ENCODE data around the gene PPFIA4. TPM values are rescaled to one million over a fixed set of nuclear protein-coding genes. Genes with fewer than 3 reads are reported as not detected.
A peak's percentile ranks its signal among the peaks of the same experiment; 100 is the strongest.

Gene PPFIA4
- total and polyA plus RNA-seq, 9 of the 15 experiments (the other 6 are each of a cell fraction or from before 2014, with no cell fraction given): 0.07 to 12.0 (median 0.70) TPM

GRCh38 chr1:202981939-202982338, 44.4 kb upstream of the PPFIA4 start:
- WGBS (ENCODE audit: insufficient coverage, low coverage, missing lambda C conversion rate): 5% methylated on average over 2 of the region's 2 CpGs
- FAIRE-seq: peak; percentile 72
- H3K4me2 ChIP-seq (ENCODE audit: insufficient read depth, low read length): no peak overlapping the region
- CTCF ChIA-PET (ENCODE audit: low intra/inter-chr PET ratio): interaction anchor here (0.6 to 0.9 kb wide), 2 partner anchors 13 to 169 kb away, joined by 3 read pairs; no protein-coding TSS in a partner anchor
- peak overlapping the region; percentile 38 for H2AFZ ChIP-seq (ENCODE audit: low read depth, low read length)
- ATAC-seq: peak; percentile 87
- BruUV-seq (replicated peaks): no TSS peak
- H3K9ac ChIP-seq (ENCODE audit: insufficient read depth in 1 of 2, low read depth in 2 of 2, low read length in 2 of 2): no peak overlapping the region
- no peaks in the 10 kb centered on the region for H3K79me2 ChIP-seq (ENCODE audit: control insufficient read depth, insufficient read depth, low read length)
- H3K4me3 ChIP-seq: no peak overlapping the region
- H3K27me3 ChIP-seq (ENCODE audit: control insufficient read depth in 2 of 2, insufficient read depth in 2 of 2, low read length in 2 of 2): peaks cover 0 to 4% of the 10 kb centered on the region in 2 experiments; a peak in 1 of 5 replicates
- H3K4me1 ChIP-seq (replicated peaks in 1 of 2; ENCODE audit: control insufficient read depth in 2 of 2, insufficient read depth in 2 of 2, low read length in 2 of 2): peaks cover 0 to 7% of the 10 kb centered on the region in 2 experiments; a peak in 3 of 5 replicates
- in situ Hi-C loops (cut with MboI) (no loop called here), intact Hi-C loops (cut with micrococcal nuclease) (no loop called here)
- no peaks in the 10 kb centered on the region for H3K9me1 ChIP-seq (ENCODE audit: control insufficient read depth, insufficient read depth, low read length)
- no peaks in the 10 kb centered on the region for H4K20me1 ChIP-seq (replicated peaks; ENCODE audit: control insufficient read depth, insufficient read depth, low read length)
- POLR2A ChIA-PET: interaction anchor here (0.8 to 1.7 kb wide), 7 partner anchors 10 to 45 kb away, joined by 3 to 10 read pairs (median 5); no protein-coding TSS in a partner anchor
- no peaks in the 10 kb centered on the region for H3K36me3 ChIP-seq (ENCODE audit: control insufficient read depth, insufficient read depth, low read length)
- no peaks in the 10 kb centered on the region for H3K9me3 ChIP-seq (replicated peaks; ENCODE audit: control insufficient read depth, insufficient read depth, low read depth, low read length)
- peak in 2 of 4 experiments; percentile 7 to 61 for DNase-seq (ENCODE audit: extremely low read depth in 1 of 4, low spot score in 3 of 4)
- H3K27ac ChIP-seq (ENCODE audit: extremely low read depth, low read depth, low read length): peak overlapping the region; percentile 14; the same call in 1 of the 3 replicates
- TF ChIP-seq NR2C1 (IDR thresholded peaks at IDR 0.05) (no peak), NR2C1 (tag; IDR thresholded peaks at IDR 0.05) (no peak), NCOR1 (IDR thresholded peaks at IDR 0.05) (peak; percentile 84), TEAD4 (IDR thresholded peaks at IDR 0.05; ENCODE audit: low read length) (peak; percentile 71), TEAD4 (CRISPR knock-in tag; IDR thresholded peaks at IDR 0.05; ENCODE audit: borderline replicate concordance) (no peak), TCF3 (CRISPR knock-in tag; IDR thresholded peaks at IDR 0.05) (peak; percentile 79), CCAR2 (IDR thresholded peaks at IDR 0.05; ENCODE audit: low read depth, low read length) (no peak), FOXM1 (IDR thresholded peaks at IDR 0.05; ENCODE audit: low read depth) (peak; percentile 38; the same call in 1 of the 2 replicates), FOXM1 (CRISPR knock-in tag; IDR thresholded peaks at IDR 0.05; ENCODE audit: low read depth) (no peak), TFAM (CRISPR knock-in tag; conservative IDR thresholded peaks at IDR 0.05) (no peak), MTA2 (IDR thresholded peaks at IDR 0.05; ENCODE audit: low read depth) (peak; percentile 65), NBN (IDR thresholded peaks at IDR 0.05; ENCODE audit: low read depth) (0 out of 2 replicates have a peak, but pooled peaks have one; percentile 50), HDAC3 (IDR thresholded peaks at IDR 0.05; ENCODE audit: borderline replicate concordance, partially characterized antibody) (peak; percentile 35), ARID3B (CRISPR knock-in tag; IDR thresholded peaks at IDR 0.05; ENCODE audit: borderline replicate concordance) (no peak), CREBBP (IDR thresholded peaks at IDR 0.05; ENCODE audit: low read depth, low read length) (no peak), NFATC3 (IDR thresholded peaks at IDR 0.05) (no peak), CTBP1 (IDR thresholded peaks at IDR 0.05; ENCODE audit: borderline replicate concordance) (no peak), HMBOX1 (IDR thresholded peaks at IDR 0.05) (0 out of 2 replicates have a peak, but pooled peaks have one; percentile 52), MAFK (IDR thresholded peaks at IDR 0.05; ENCODE audit: low read length) (no peak), ARNT (IDR thresholded peaks at IDR 0.05) (peak in 1 of 2 experiments; percentile 40; a peak in 1 of 4 replicates), PKNOX1 (IDR thresholded peaks at IDR 0.05) (peak; percentile 25; the same call in 1 of the 2 replicates), MAFG (tag; conservative IDR thresholded peaks at IDR 0.05) (no peak), TRIM24 (IDR thresholded peaks at IDR 0.05) (peak in 1 of 2 experiments; percentile 41; a peak in 1 of 4 replicates)
